HG02763 (cell line): ENCODE measurements around the gene HARS1.
"Not testable (repeated sequence)": the region's sequence is repeated elsewhere in the genome, so short reads cannot be mapped to it uniquely, and the experiment has no call there.

Experiments used
- ATAC-seq: cut with Tn5 transposase; IDR thresholded peaks from one replicate; pipeline ENCODE4 v1.9.1; 2021; ENCODE audit warnings: mild to moderate bottlenecking, moderate library complexity; ENCODE audit not compliant: unreplicated experiment

HARS1 gene

DNA sequence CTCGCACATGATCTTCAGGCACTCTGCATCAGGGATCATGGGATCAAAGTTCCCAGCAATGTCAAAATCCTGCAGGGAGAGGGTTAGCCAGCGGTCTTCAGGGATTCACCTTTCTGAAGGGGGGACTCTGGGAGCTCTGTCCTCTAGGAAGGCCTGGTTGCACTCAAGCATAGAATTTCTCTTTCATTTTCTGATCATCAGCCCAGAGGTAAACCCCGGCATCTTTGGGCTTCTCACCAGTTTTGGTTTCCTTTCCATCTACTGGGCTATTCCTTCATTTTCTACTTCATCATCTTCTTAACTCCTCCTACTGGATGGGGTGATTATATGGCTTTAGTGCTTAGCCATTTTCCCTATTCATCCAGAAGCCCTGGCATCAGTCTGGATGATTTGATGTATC is 13.2 kb downstream of the HARS1 start:
- ATAC-seq = no peak

DNA sequence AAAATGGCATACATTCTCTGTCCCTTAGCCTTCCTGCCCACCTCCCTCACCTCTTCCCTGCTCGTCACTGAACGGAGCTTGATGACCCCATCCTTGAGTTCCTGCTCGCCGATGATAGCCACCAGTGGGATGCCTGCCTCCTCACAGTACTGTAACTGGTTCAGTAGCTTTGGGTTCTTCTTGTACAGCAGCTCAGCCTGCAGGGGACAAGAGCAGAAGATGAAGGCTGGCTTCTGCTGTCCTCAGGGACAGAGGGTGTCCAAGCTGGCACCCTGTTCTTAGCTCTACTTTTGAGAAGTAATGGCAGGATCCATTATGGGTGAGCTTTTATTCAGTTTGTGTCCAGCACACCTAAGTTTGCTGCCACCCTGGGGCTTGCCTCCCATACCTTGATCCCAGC is 16.5 kb downstream of the HARS1 start:
- ATAC-seq = no peak

GRCh38 chr5:140674211-140674610 is 17.0 kb downstream of the HARS1 start:
- ATAC-seq = no peak

GRCh38 chr5:140673187-140673976 is 17.8 kb downstream of the HARS1 start, which contains the start of gene DND1:
DND1 (minus strand) TSS chr5:140673576; CDS start chr5:140673542, 34 bp downstream.
- no peak for ATAC-seq

GRCh38 chr5:140672455-140673186 is 18.5 kb downstream of the HARS1 start:
- no peak for ATAC-seq

GRCh38 chr5:140671472-140672125 is 19.6 kb downstream of the HARS1 start:
- ATAC-seq = no peak

DNA sequence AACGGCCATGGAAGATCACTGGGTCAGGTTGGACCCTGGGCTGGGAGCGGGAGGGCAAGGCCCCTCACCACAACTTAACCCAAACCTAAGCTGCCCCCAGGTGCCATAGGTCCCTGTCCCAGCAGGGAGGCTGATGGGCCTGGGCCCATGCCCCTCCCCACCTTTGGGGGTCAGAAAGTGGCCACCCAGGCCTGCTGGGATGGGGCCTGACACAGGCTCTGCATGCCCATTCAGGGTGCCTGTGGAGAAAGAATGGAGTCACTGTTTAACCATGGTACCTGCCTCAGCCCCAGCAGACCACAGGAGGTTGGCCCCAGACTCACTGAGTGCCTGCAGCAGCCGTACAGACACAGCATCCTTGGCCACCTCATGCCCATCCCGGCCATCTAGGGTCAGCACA is 20.1 kb downstream of the HARS1 start:
- not testable (repeated sequence) for ATAC-seq

- peak; percentile 98 for ATAC-seq
These were observed 26.6 kb downstream of the HARS1 start, which contains the start of gene WDR55 for GRCh38 chr5:140664359-140665119. WDR55 (plus strand) TSS chr5:140664904; CDS start chr5:140664913, 9 bp downstream.

DNA sequence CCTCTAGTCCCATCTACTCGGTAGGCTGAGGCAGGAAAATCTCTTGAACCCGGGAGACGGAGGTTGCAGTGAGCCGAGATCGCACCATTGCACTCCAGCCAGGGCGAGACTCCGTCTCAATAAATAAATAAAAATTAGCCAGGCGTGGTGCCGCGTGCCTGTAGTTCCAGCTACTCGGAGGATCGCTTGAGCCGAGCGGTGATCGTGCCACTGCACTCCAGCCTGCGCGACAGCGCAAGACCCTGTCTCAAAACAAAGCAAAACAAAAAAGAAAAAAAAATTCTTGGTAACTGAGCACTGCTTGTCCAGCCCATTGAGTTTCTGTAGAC is 27.2 kb downstream of the HARS1 start:
- ATAC-seq = no peak

GRCh38 chr5:140660371-140660770 is 30.8 kb downstream of the HARS1 start:
- ATAC-seq = not testable (repeated sequence)

DNA sequence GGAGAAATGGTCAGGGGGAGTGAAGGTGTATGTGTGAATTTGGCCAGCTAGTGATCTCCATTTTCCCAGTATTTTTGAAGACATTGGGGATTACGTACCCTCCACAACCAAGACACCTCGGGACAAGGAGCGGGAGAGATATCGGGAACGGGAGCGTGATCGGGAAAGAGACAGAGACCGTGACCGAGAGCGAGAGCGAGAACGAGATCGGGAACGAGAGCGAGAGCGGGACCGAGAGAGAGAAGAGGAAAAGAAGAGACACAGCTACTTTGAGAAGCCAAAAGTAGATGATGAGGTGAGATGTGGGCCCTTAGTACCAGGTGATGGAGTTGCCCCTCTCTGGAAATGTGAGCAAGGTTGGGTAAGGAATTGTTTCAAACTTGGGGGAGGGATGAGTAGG is 32.3 kb downstream of the HARS1 start:
- ATAC-seq = no peak

DNA sequence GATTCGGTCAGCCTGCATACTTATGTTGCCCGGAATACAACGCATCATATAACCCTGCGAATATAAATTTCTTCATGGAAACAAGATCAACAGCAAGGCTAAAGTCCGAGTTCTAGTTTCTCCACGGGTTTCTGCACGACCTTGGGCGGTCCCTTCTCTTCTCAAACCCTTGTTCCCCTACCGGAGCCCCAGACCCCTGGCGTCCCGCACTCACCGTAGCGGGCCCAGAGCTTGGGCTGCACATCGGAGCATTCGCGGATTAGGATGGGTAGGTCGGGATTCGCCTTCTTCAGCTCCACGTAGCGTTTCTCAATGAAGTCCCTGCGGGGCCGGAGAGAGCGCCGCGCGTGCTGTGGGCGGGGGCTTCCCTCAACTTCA is 44.1 kb downstream of the HARS1 start:
- ATAC-seq = no peak

DNA sequence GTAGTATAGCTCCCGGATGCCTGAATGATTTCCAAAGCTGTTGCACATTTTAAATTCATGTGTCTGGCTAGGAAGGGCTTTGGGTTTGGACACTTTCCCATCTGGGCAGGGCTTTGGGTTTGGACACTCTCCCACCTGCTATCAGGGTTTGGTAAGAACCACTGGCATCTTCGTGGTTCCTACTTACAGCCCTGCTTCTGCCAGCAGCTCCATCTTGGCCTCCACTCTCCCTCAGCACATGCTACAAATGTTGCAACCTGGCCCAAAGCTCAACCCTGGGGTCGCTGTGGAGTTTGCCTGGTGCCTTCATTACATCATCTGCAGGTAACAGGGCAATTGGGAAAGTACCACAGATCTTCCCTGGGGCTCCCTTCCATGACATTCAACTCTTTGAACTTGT is 48.5 kb downstream of the HARS1 start:
- no peak for ATAC-seq

DNA sequence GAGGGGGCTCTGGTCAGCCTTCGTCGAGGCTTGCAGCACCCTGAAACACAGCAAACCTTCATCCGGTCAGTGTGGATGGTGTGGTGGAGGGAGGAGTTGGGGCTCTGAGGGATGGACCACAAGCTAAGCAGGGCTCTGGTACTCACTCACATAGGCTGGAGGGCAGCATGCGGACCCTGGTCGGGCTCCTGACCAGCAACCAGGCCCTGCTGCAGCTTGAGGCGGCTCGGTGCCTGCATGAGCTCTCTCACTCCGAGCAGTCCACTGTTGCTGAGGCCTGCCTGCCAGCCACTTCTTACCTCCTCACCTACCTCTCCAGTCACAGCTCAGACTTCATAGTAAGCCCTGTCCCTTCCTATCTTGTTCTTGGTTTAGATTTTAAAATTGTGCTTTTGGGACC is 49.5 kb downstream of the HARS1 start:
- ATAC-seq = no peak

DNA sequence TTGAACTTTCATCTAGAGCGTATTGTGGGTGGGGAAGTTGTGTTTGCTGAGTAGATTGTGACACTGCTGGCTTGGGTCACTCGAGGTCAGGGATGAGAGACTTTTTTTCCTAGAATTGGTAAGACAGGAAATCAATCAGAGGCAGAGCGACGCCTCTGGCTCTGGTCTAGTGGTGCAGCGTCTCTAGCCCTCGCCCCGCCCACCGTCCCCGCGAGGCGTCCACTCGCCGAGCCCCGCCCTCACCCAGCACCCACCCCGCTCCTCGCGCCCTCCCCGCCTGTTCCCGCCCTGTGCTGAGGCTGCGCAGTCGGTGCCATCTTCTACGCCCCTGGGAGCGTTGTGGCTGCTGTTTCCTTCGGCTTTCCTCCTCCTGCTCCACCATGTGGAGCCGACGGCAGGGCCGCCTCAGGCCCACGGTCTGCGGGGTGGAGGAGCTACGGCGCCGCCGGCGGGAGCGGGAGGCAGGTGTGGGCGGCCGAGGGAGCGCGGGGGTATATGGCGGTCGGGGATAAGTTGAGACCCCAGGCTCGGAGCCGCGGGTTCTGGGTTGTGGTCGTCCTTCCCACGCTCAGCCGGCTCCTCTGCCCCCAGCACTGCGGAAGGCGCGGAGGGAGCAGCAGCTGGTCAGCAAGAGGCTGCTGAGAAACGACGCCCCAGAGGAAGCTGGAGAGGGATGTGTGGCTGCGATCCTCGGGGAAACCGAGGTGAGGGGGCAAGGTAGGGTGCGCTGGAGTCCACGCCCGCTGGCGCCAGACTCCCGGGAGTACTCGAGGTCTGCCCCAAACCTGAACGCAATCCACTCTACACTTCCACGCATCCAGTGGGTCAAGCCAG is 51.8 kb downstream of the HARS1 start, which contains the start of gene TMCO6:
TSS of gene TMCO6 (plus strand) at position 304 of the 834 bp plus-strand sequence. CDS start at position 381, 77 bp downstream.
- ATAC-seq = peak; percentile 93

DNA sequence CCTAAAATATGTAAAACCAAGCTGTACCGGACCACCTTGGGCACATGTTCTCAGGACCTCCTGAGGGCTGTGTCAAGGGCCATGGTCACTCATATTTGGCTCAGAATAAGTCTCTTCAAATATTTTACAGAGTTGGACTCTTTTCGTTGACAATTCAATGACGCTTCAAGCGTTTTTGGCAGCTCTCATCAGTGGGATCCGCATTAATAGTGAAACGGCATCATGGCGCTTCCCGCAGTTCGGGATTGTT is 52.3 kb downstream of the HARS1 start:
- ATAC-seq = not testable (repeated sequence)

DNA sequence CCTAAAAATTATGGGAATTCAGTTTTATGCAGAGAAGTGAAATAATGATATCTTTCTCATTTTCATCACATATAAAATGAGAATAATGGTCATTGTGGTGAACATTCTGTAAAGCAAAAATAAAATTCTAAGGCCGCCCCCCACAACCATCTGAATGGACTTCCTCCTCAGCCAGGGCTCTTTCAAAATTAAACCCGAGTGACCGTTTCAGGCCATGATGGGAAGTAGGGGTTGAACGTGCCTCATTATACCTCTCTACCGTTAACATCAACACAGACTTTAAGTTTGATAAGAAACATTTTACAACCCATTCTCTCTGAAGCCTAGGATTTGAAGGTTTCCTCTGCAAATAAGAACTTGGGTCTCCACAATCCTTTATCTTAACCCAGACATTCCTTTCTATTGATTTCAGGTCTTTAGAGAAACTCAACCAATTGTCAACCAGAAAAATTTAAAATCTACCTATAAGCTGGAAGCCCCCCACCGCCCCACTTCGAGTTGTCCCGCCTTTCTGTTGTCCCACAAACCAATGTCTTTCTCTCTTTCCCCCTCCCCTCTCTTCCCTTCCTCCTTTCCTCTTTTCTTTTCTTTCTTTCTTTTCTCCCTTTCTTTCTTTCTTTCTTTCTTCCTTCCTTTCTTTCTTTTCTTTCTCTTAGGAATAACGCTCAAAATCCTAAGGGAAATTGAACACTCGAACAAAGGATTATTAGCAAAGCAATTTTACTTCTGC is 53.6 kb downstream of the HARS1 start:
- no peak for ATAC-seq

GRCh38 chr5:140635291-140636257 is 55.6 kb downstream of the HARS1 start:
- no peak for ATAC-seq
